Gastrocnemius medialis (tissue), 4 donors: Measurements from ENCODE around the gene FAM83G. TPM values are rescaled to one million over a fixed set of nuclear protein-coding genes. Genes with fewer than 3 reads are reported as not detected.
"Not testable (repeated sequence)": the region's sequence is repeated elsewhere in the genome, so short reads cannot be mapped to it uniquely, and the experiment has no call there.

ENCODE experiments used
- ATAC-seq, 2 donors: fragments of 150-250 bp; one replicate each; pipeline ENCODE4 v1.9.1; 2016
- DNase-seq, 2 donors: peaks; one replicate each; pipeline ENCODE4 v3.0.0-alpha.2; 2019
- H3K27ac ChIP-seq, 4 donors: fragments of 200-600 bp; sonication (generic); 1 replicate in 1 of 4; 2 replicates in 3 of 4; pipeline ENCODE4 v1.5.1; 2016 to 2018; ENCODE audit warnings: mild to moderate bottlenecking in 2 of 4, moderate library complexity in 1 of 4
- H3K27me3 ChIP-seq, 3 donors: fragments of 200-600 bp; sonication (generic) in 2 of 3; 1 replicate in 1 of 3; 2 replicates in 2 of 3; pipeline versions ENCODE4 v1.5.1 to v1.6.0; 2016 to 2019; ENCODE audit warnings: mild to moderate bottlenecking in 1 of 3, moderate library complexity in 1 of 3
- H3K36me3 ChIP-seq, 2 donors: fragments of 200-600 bp; sonication (generic) in 1 of 2; one replicate each; pipeline ENCODE4 v1.5.1; 2017 to 2018
- H3K4me1 ChIP-seq, 2 donors: fragments of 200-600 bp; sonication (generic) in 1 of 2; one replicate each; pipeline ENCODE4 v1.5.1; 2016 to 2017; ENCODE audit warnings: mild to moderate bottlenecking in 2 of 2
- H3K4me3 ChIP-seq, 4 donors: fragments of 200-600 bp; sonication (generic) in 3 of 4; 1 replicate in 1 of 4; 2 replicates in 3 of 4; pipeline ENCODE4 v1.5.1; 2016 to 2019; ENCODE audit warnings: mild to moderate bottlenecking in 2 of 4
- H3K9me3 ChIP-seq, 3 donors: fragments of 200-600 bp; sonication (generic) in 2 of 3; 1 replicate in 1 of 3; 2 replicates in 2 of 3; pipeline ENCODE4 v1.5.1; 2016 to 2019
- CTCF ChIP-seq, 5 experiments: fragments of 450-650 bp in 3 of 5; fragments of 200-600 bp in 2 of 5; sonication (generic) in 2 of 5; IDR thresholded peaks in 4 of 5; conservative IDR thresholded peaks in 1 of 5; 1 replicate in 4 of 5; 2 replicates in 1 of 5; pipeline ENCODE4 v1.5.1; 2016 to 2019; ENCODE audit warnings: antibody characterized with exemption in 5 of 5, mild to moderate bottlenecking in 3 of 5, moderate library complexity in 3 of 5
- POLR2A ChIP-seq, 2 donors: fragments of 450-650 bp; IDR thresholded peaks; one replicate each; pipeline ENCODE4 v1.6.1; 2017; ENCODE audit warnings: antibody characterized with exemption in 2 of 2, mild to moderate bottlenecking in 2 of 2, moderate library complexity in 2 of 2
- in situ Hi-C, 4 donors: fragments of 200-750 bp; cut with MboI; loops; one replicate each; pipeline versions ENCODE4 v1.15.0 to v1.8.0; 2017; ENCODE audit warnings: low sequenced_read_pairs in 4 of 4
- intact Hi-C: fragments of 100-400 bp; cut with DNase I; formaldehyde crosslinking; loops from one replicate; pipeline ENCODE4 v1.15.1; 2023; ENCODE audit warnings: low total_unique reads
- total RNA-seq, 4 donors: library from RNA; depleted of rRNA; stranded (reverse); fragments of >200 nt; gene quantifications; one replicate each; pipeline versions ENCODE4 v1.1.0 to v1.2.3, GENCODE V29; 2016

The FAM83G gene
- total RNA-seq, 4 donors from 2014 or later = 8.2 to 25.6 (median 16.9) TPM

GRCh38 chr17:18956581-18956980 lies 48.0 kb downstream of the FAM83G start:
- no peak overlapping the region for H3K4me3 ChIP-seq
- in situ Hi-C loops (no loop called here), intact Hi-C loops (no loop called here)
- no peaks in the 10 kb centered on the region for H3K36me3 ChIP-seq
- ATAC-seq (no peak), DNase-seq (no peak)
- no peaks in the 10 kb centered on the region for H3K4me1 ChIP-seq
- TF ChIP-seq CTCF (IDR thresholded peaks at IDR 0.05 in 4 of 5, conservative IDR thresholded peaks at IDR 0.05 in 1 of 5) (no peak), POLR2A (IDR thresholded peaks at IDR 0.05) (no peak)
- no peaks in the 10 kb centered on the region for H3K27me3 ChIP-seq
- H3K9me3 ChIP-seq = no peaks in the 10 kb centered on the region
- H3K27ac ChIP-seq = no peak overlapping the region

DNA sequence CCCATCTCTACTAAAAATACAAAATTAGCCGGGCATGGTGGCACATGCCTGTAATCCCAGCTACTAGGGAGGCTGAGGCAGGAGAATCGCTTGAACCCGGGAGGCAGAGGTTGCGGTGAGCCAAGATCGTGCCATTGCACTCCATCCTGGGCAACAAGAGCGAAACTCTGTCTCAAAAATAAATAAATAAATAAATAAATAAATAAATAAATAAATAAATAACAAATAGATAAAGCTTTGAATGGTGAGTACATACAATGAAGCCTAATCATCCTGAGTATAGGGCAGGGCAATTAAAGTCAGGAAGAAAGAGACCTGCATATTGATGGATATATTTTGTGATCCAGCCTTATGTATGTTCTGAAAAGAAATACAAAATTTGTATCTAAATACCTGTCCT lies 48.5 kb downstream of the FAM83G start:
- H3K27me3 ChIP-seq, H3K4me1 ChIP-seq, H3K9me3 ChIP-seq, in situ Hi-C loops, intact Hi-C loops, H3K27ac ChIP-seq, DNase-seq, ATAC-seq, H3K4me3 ChIP-seq, H3K36me3 ChIP-seq: not testable (repeated sequence)

GRCh38 chr17:18955009-18955408 lies 49.6 kb downstream of the FAM83G start:
- TF ChIP-seq CTCF (IDR thresholded peaks at IDR 0.05 in 4 of 5, conservative IDR thresholded peaks at IDR 0.05 in 1 of 5) = no peak
- TF ChIP-seq POLR2A (IDR thresholded peaks at IDR 0.05) = no peak
- in situ Hi-C loops (no loop called here), intact Hi-C loops (no loop called here)
- Histone ChIP-seq H3K36me3 (no peaks in the 10 kb centered on the region), H3K27ac (no peak overlapping the region), H3K4me1 (no peaks in the 10 kb centered on the region), H3K4me3 (no peak overlapping the region), H3K27me3 (peaks cover 5 to 8% (median 8%) of the 10 kb centered on the region in 3 donors), H3K9me3 (no peaks in the 10 kb centered on the region)
- no peak for ATAC-seq
- DNase-seq = no peak

DNA sequence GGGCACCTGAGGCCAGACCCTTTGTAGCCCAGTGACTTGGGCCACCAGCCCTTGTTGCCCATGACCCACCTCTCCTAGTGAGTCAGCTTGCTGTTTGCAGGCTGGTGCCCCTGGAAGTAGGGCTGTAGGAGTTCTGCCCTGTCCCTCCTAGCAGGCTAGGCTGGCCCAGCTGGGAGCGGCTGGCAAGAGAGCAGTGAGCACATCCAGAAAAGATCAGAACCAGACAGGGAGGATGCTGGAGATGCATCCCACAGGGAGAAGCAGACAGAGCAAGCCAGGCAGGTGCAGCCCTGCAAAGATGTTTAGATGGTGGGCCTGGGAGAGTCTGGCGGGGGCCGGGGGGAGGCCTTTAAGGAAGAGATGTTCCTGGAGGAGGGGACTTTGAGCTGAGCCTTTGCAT lies 50.2 kb downstream of the FAM83G start:
- no peak for TF ChIP-seq CTCF (IDR thresholded peaks at IDR 0.05 in 4 of 5, conservative IDR thresholded peaks at IDR 0.05 in 1 of 5)
- TF ChIP-seq POLR2A (IDR thresholded peaks at IDR 0.05) = no peak
- ATAC-seq = no peak
- H3K27me3 ChIP-seq = peaks cover 9 to 15% (median 11%) of the 10 kb centered on the region in 3 donors
- intact Hi-C loops = no loop called here
- H3K4me3 ChIP-seq = no peak overlapping the region
- H3K36me3 ChIP-seq = no peaks in the 10 kb centered on the region
- H3K27ac ChIP-seq = no peak overlapping the region
- in situ Hi-C loops = no loop called here
- DNase-seq = no peak
- H3K4me1 ChIP-seq = no peaks in the 10 kb centered on the region
- H3K9me3 ChIP-seq = no peaks in the 10 kb centered on the region

DNA sequence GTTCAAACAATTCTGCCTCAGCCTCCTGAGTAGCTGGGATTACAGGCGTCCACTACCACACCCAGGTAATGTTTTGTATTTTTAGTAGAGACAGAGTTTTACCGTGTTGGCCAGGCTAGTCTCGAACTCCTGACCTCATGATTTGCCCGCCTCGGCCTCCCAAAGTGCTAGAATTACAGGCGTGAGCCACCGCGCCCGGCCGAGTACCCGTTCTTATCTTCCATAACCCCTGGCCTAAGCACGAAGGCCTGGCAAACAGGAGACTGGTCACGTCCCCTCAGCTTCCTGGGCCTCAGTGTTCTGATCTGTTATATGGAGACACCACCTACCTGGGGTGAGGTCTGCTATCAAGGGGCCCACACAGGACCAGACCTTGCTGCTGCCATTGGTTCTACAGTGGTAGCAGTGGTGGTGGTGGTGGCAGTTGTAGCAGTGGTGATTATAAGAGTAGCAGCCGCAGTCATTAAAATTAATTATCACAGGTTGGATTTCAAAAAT lies 51.3 kb downstream of the FAM83G start:
- intact Hi-C loops (no loop called here), in situ Hi-C loops (no loop called here)
- DNase-seq (no peak), ATAC-seq (no peak)
- TF ChIP-seq POLR2A (IDR thresholded peaks at IDR 0.05) (no peak), CTCF (IDR thresholded peaks at IDR 0.05 in 4 of 5, conservative IDR thresholded peaks at IDR 0.05 in 1 of 5) (no peak)
- no peaks in the 10 kb centered on the region for H3K9me3 ChIP-seq
- H3K27ac ChIP-seq = no peak overlapping the region
- no peaks in the 10 kb centered on the region for H3K36me3 ChIP-seq
- no peaks in the 10 kb centered on the region for H3K4me1 ChIP-seq
- H3K4me3 ChIP-seq = no peak overlapping the region
- H3K27me3 ChIP-seq = peaks cover 9 to 17% (median 11%) of the 10 kb centered on the region in 3 donors
